ENCODE data around the gene FAIM2. TPM values are rescaled to one million over a fixed set of nuclear protein-coding genes. Genes with fewer than 3 reads are reported as not detected.

Gene FAIM2
- total and polyA plus RNA-seq, 2 donors (not counting 3 experiments of a cell fraction or from before 2014, with no cell fraction given): 0.01 TPM; not detected in 1

GRCh38 chr12:49885118-49885517 lies 18.6 kb downstream of the FAIM2 start:
- Histone ChIP-seq H4K20me1 (replicated peaks; ENCODE audit: control insufficient read depth, extremely low read depth, insufficient read depth, low read length) (no peaks in the 10 kb centered on the region), H2AFZ (ENCODE audit: low read depth, low read length) (no peak overlapping the region), H3K27me3 (ENCODE audit: control insufficient read depth in 2 of 2, insufficient read depth in 2 of 2, low read length in 2 of 2) (peaks cover 4 to 14% of the 10 kb centered on the region in 2 experiments), H3K9ac (replicated peaks; ENCODE audit: extremely low read depth, insufficient read depth, low read length) (no peak overlapping the region), H3K27ac (ENCODE audit: insufficient read depth, low read depth, low read length) (no peak overlapping the region), H3K4me3 (replicated peaks in 1 of 3; ENCODE audit: insufficient read depth in 1 of 3, low read depth in 1 of 3, low read length in 3 of 3) (no peak overlapping the region), H3K4me2 (ENCODE audit: insufficient read depth, low read length) (no peak overlapping the region), H3K9me1 (replicated peaks; ENCODE audit: control insufficient read depth, extremely low read depth, insufficient read depth, low read length) (no peaks in the 10 kb centered on the region), H3K36me3 (ENCODE audit: control insufficient read depth in 2 of 2, extremely low read depth in 1 of 2, insufficient read depth in 2 of 2, low read length in 2 of 2) (no peaks in the 10 kb centered on the region), H3K79me2 (ENCODE audit: control insufficient read depth, insufficient read depth, low read length) (no peaks in the 10 kb centered on the region), H3K4me1 (ENCODE audit: control insufficient read depth, extremely low read depth, insufficient read depth, low read length) (no peaks in the 10 kb centered on the region), H3K9me3 (replicated peaks; ENCODE audit: control insufficient read depth, insufficient read depth, low read length) (no peaks in the 10 kb centered on the region)
- no peak for TF ChIP-seq POLR2AphosphoS5 (IDR thresholded peaks at IDR 0.05; ENCODE audit: insufficient read depth, low read depth, low read length)
- TF ChIP-seq FOS (IDR thresholded peaks at IDR 0.05; ENCODE audit: borderline replicate concordance, insufficient read depth, low read length): no peak
- no peak for TF ChIP-seq JUN (IDR thresholded peaks at IDR 0.05; ENCODE audit: borderline replicate concordance, insufficient read depth, insufficient read length, low read depth)
- TF ChIP-seq MYC (IDR thresholded peaks at IDR 0.05; ENCODE audit: low read depth, low read length): no peak
- TF ChIP-seq EZH2 (IDR thresholded peaks at IDR 0.05; ENCODE audit: borderline replicate concordance, low read depth, low read length, severe bottlenecking): no peak
- TF ChIP-seq GATA2 (IDR thresholded peaks at IDR 0.05; ENCODE audit: insufficient read depth, insufficient read length, low read depth, low read length): no peak
- no peak for TF ChIP-seq CTCF (IDR thresholded peaks at IDR 0.05; ENCODE audit: extremely low read depth in 1 of 2, insufficient read depth in 1 of 2, low read depth in 1 of 2, low read length in 2 of 2)
- no peak for TF ChIP-seq POLR2A (IDR thresholded peaks at IDR 0.05; ENCODE audit: low read depth, low read length)
- TF ChIP-seq MAX (IDR thresholded peaks at IDR 0.05; ENCODE audit: insufficient read depth, insufficient read length): no peak
- FAIRE-seq (no peak), DNase-seq (ENCODE audit: low read depth, low spot score) (no peak)
- dilution Hi-C loops (cut with MboI; ENCODE audit: extremely low pct_ligation_motif_present, low sequenced_read_pairs) (no loop called here), intact Hi-C loops (cut with micrococcal nuclease) (no loop called here)
- no TSS peak for BruUV-seq (replicated peaks)
- POLR2A ChIA-PET: no interaction called here
- CTCF ChIA-PET: no interaction called here
